DMS114 treated with DMSO at 0.1 percent for 48 hours (cell line): Measurements from ENCODE around the gene SNPH.

Experiments
- DNase-seq: peaks from one replicate; lab custom pipeline; 2025; ENCODE audit not compliant: unreplicated experiment; lab: John Stamatoyannopoulos, UW

The SNPH gene

DNA sequence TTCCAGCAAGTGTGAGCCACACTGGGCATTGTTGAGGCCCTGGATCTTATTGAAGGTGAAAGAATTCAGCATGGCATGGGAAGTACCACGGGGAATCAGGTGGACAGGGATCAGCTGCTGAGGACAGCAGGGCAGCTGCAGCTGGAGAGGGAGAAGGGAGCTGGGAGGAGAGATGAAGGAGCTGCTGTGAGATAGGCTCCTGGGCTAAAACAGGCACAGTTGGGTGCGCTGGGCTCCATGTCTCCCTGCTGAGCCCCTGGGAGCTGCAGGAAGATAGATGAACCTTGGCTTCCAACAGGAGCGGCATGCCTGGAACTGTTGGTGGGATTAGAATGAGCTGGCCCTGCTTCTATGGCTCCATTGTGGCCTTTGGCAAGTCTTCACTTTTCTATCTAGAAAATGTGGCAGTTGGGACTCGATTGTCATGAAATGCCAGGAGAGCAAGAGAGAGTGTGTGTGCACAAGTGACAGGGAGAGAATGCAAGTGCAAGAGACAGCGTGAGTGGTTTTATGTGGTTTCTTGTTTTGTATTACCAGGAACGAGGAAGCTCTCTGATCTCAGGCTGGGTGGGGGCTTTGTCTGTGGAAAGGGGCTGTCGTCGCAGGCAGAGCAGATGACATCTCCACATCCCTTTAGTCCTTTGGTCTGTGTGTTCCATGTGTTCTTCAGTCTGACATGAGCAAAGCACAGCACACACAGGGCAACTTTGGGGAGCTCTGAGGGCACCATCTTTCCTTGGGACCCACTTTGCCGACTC, 20.4 kb downstream of the SNPH start:
- no peak for DNase-seq

DNA sequence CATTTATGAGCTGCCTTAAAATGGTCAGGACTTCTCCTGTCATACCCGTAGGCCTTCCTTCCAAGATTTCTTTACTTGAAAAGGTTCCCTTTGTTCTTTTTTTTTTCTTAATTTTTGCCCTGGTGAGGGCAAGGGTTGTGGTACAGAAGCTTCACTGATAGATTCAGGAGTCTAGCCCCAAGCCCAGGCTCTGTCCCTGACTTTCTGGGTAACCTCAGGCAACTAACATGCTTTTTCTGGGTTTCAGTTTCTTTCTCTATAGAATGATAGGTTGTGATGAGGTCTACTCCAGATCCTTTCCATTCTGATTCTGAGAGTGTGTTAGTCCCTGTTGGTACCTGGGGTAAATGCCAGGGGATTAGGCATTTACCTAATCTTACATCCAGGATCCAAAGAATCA, 21.2 kb downstream of the SNPH start:
- no peak for DNase-seq

DNA sequence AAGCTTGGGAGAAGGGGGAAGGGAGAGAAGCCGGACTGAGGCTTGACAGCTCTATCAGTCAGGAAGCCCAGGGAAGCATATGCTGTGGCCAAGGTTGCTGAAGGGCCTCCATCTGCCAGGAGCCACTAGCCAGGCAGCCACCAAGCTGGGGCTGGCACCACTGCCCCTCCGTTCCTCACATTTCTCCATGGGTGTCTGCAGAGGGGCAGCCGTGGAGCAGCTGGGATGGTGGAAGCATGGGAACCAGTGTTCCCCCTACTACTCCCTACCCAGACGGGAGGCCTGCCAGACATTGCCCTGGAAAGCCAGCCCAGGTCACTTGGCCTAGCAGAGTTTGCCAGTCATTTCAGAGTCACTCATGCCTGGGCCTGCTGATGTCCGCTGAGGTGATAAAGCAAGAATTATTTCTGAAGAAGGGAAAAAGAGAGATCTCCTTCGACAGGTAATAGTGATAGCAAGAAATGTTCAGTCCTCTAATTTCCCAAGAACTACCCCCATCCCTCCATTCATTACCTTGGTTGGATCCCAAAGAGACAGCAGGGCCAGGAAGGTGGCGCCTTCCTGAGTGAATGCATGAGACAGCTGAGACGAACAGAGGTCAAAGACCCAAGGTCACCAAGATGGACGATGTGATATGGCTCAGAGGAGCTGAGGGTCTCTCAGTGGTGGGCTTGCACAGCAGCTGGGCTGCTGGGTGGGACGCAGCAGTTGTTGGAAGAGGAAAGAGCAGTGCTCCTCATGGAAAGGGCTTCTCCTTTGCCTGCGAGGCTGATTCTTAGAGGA, 21.9 kb downstream of the SNPH start:
- no peak for DNase-seq

GRCh38 chr20:1291191-1291741, 25.2 kb downstream of the SNPH start:
- DNase-seq, result no peak

DNA sequence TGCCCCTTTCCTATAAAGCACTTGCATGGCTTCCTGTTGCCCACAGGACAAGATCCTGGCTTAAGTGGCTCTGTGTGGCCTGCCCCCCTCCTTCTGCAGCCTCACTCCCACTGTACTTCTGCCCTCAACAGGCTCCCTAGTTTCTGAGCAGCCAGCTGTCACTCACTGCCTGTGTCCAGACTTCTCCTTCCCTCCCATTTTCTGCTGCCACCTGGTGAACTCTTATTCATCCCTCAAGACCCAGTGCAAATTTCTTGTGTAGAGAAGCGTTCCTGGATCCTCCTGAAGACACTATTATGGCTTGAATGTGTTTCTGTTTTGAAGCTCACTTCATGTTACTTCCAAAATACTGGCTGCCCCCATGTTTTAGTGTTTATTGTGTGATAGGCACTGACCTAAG, 26.5 kb downstream of the SNPH start:
- DNase-seq, result no peak

DNA sequence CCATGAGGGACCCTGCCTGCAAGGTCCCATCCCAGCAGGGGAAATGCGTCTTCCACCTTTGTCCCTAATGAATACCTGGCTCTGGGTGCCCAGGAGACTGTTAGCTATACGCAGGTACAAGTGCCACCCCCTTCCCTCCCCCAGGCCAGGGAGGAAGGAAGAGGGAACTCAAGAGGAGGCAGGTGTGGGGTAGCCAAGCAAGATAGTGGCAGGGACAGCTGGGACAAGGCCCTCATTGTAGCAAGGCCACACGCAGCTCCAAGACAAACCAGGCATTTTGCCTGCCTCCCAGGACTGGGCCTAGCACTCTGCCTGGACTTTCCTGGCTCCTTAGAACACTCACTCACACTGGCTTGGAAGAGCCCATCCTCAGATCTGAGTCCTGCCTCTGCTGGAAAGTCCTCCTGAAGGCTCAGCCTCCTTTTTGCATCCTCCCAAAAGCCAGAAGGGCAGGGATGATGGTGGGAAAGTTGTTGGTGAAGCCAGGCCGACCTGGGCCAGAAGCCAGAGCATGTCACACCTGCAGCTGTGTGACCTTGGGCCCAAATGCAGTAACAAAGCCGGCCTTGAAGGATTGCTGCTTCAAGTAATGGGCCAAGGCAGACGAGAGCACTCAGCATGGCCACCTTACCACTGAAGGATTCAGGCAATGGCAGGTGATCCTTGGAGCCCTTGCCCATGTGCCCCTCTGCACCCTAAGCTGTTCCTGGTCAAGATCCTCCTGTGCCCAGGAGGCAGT, 27.7 kb downstream of the SNPH start:
- no peak for DNase-seq

DNA sequence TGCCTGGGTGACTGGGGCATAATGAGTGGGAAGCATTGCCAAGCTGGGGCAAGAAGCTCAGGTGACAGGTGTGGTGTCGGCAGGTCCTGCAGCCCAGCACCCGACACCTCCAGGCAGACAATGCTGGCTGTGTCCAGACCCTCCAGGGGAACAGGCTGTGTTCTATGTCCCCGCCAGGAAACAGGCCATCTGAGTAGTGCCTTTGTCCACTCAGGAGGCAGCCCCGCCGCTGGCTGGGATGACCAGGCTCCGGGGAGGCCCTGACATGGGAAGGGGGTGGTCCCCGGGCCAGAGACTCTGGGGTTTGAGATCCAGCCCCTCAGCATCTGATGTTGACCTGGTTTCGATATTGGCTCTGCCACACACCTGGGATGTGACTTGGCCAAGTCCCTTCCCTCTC, 28.4 kb downstream of the SNPH start:
- no peak for DNase-seq

- DNase-seq, result no peak
Observed at GRCh38 chr20:1295276-1295930, 29.3 kb downstream of the SNPH start.

DNA sequence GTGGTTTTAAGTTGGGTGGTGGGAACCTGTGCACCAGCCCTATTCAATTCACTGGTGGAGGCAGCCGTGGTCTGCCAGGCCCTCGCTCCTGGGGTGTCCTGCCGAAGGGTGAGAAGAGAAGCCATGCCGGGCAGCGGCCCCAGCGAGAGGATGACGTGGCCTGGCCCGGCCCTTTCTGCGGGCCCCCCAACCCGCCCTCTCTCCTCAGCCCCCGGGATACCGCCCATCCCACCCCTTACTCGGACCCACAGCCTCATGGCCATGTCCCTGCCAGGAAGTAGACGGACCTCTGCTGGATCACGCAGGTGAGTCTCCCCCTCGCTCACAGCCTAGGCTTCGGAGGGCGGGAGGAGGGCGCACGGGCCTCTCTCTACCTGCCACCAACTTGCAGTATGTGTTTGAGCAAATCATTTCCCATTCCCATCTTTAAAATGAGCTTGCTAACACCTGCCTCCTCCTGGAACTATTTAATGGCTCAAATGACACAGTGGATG, 30.1 kb downstream of the SNPH start:
- no peak for DNase-seq

DNA sequence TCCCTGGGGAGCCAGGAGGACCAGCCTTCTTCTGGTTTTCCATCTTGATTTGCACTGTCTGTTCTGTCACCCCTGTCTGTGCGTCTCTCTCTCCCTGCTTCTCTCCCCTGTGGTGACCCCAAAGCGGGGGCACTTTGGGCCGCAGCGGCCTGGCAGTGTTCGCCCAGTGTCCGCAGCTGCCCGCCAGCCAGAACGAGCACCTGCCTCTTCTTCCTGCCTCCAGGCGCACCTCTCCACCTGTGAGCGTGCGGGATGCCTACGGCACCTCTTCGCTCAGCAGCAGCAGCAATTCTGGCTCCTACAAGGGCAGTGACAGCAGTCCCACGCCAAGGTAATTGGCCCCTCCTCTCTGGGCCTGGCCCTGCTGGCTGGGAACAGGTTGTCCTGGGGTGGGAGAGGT, 30.8 kb downstream of the SNPH start:
- DNase-seq, result no peak

DNA sequence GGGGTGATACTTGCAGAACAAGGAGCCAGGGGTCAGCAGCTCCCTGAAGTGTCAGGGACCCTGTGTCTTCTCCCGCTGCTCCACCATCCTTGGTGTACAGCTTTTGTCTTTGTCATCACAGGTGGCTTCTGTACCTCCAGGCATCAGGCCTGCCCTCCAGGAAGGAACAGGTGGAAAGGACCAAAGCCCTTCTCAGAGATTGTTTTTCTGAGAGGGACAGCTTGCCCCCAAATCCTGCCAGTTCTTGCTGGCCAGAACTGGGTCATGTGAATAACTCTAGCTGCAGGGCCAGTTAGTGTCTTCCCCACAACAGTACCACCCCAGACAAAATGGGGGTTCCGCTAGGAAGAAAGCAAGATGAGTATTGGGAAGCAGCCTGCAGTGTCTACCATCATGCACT, 31.4 kb downstream of the SNPH start:
- no peak for DNase-seq

GRCh38 chr20:1298166-1298565, 32.1 kb downstream of the SNPH start:
- DNase-seq, result no peak

- no peak for DNase-seq
Observed at GRCh38 chr20:1298888-1299511, 32.9 kb downstream of the SNPH start.

- no peak for DNase-seq
Observed at GRCh38 chr20:1299522-1299921, 33.4 kb downstream of the SNPH start.

DNA sequence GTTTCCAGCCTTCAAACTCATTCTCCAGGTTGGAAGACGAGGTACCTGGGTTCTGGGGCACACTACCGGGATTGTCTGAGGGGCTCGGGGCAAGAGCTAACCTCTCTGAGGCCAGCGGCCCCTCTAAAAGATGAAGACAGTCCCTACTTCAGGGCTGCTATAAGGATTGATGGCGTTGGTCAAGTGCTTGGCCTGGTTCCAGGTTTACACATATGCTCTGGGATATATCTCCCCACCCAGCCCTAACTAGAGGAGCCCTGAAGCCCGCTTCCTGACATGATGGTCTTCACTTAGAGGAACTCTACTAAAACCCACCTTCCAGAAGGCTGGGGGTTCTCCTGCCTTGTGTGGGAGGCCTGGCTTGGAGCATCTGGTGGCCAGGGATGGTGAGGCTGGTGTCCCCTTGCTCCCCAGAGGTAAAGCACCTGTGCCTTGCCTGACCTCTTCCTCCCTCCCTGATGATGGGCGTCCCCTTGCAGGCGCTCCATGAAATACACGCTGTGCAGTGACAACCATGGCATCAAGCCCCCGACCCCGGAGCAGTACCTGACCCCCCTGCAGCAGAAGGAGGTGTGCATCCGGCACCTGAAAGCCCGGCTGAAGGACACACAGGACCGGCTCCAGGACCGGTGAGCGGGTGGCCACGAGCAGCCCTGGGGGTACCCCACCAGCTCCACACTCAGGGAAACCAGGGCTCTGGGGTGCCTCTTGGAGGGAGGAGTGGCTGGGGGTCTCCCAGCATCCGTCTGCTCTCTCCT, 34.2 kb downstream of the SNPH start:
- DNase-seq, result no peak

DNA sequence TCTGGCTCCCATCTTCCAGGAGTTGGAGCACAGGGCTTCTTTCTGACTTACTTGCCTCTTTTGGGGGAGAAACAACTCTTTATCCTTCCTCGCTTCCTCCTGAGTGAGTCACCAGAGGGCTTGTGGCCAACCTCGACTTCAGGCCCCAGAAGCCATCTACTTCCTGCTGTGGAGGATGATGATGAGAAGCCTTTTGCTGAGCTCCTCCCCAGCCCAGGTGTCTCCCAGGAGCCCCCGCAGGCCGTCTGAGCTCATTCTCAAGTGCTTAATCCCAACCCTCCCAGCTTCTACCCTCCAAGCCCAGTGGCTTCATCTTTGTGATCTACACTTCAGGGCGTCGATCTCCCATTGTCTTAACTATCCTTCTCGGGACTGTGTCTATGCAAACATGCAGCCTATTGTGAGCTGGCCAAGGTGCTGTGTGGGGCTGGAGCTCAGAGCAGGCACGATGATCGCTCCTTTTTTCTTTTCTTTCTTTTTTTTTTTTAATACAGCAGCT, 35.0 kb downstream of the SNPH start:
- no peak for DNase-seq

DNA sequence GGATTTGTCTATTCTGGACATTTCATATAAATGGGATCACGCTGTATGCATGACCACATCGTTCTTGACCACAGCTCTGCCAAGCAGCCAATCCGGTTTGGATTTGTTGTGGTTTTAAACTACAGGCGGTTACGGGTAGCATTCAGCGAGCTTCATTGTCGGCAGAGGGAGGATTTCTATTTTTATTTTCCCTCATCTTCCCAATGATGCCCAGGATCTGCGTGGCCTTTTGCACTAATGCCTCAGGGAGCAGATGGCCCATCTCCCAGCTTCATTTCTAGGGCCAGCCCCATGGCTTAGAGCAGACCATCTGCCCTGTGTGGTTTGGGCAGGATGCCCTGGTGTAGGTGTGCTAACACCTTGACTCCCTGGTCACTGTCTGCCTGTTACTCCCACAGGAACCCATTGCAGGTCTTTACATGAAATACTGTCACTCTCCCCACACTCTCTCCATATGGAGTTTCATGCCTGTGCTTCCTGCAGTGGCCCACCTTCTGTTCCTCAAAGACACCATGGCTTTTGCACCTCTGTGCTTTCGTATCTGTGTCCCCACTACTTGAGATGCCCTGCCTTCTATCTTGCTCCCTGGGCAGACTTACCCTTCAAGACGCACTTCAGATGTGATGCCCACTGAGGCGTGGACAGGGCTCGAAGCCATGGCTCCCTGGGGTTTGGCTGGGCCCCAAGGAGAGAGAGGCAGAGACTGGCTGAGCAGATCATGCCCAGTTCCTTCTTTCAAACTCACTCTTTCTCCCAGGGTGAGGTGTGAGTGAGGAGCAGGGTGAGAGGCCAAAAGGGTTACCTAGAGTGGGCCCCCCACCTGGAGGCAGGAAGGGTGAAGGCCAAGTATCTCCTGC, 36.8 kb downstream of the SNPH start:
- no peak for DNase-seq

DNA sequence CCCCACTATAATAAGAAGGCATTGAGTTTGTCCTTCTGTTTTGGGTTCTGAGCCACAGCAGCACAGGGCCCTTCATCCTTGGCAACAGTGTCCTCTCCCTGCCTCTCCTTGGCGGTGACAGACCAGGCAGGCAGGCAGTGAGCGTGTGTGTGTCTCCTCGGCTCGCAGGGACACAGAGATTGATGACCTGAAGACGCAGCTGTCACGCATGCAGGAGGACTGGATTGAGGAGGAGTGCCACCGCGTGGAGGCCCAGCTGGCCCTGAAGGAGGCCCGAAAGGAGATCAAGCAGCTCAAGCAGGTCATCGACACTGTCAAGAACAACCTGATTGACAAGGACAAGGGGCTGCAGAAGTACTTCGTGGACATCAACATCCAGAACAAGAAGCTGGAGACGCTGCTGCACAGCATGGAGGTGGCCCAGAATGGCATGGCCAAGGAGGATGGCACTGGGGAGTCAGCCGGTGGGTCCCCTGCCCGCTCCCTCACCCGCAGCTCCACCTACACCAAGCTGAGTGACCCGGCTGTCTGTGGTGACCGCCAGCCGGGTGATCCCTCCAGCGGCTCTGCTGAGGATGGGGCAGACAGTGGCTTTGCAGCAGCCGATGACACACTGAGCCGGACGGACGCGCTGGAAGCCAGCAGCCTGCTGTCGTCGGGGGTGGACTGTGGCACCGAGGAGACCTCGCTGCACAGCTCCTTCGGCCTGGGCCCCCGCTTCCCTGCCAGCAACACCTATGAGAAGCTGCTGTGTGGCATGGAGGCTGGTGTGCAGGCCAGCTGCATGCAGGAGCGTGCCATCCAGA, 38.8 kb downstream of the SNPH start:
- no peak for DNase-seq
